WERI-Rb-1 (cell line): ENCODE results near the gene PHIP.

Experiments
- DNase-seq: peaks from one replicate; pipeline ENCODE4 v3.0.0-alpha.2; 2020
- H3K27ac ChIP-seq: fragments of 250-450 bp; sonication (Bioruptor Pico); 2 replicates; pipeline ENCODE4 v1.5.1; 2020; ENCODE audit warnings: mild to moderate bottlenecking, moderate library complexity
- H3K27me3 ChIP-seq: fragments of 250-450 bp; sonication (Bioruptor Pico); 2 replicates; pipeline ENCODE4 v1.5.1; 2021; ENCODE audit warnings: mild to moderate bottlenecking, low read depth, moderate library complexity; ENCODE audit not compliant: insufficient read depth, severe bottlenecking
- H3K36me3 ChIP-seq: fragments of 250-450 bp; sonication (Bioruptor Pico); 2 replicates; pipeline ENCODE4 v1.5.1; 2020; ENCODE audit warnings: mild to moderate bottlenecking, moderate library complexity
- H3K4me3 ChIP-seq: 2 replicates; pipeline ENCODE4 v1.5.1; 2011; ENCODE audit warnings: low read depth, mild to moderate bottlenecking, control low read depth, low read length
- H3K9me3 ChIP-seq: fragments of 250-450 bp; sonication (Bioruptor Pico); 2 replicates; pipeline ENCODE4 v1.5.1; 2021; ENCODE audit warnings: mild to moderate bottlenecking, moderate library complexity; ENCODE audit not compliant: severe bottlenecking
- CTCF ChIP-seq: IDR thresholded peaks from 2 replicates; pipeline ENCODE4 v1.5.1; 2011; ENCODE audit warnings: low read depth, mild to moderate bottlenecking, control low read depth, inconsistent platforms, low read length

The PHIP gene

GRCh38 chr6:78984225-78984950 lies 93.7 kb downstream of the PHIP start:
- Histone ChIP-seq H3K27me3 (no peaks in the 10 kb centered on the region), H3K36me3 (peaks cover 76% of the 10 kb centered on the region), H3K27ac (no peak overlapping the region), H3K9me3 (no peaks in the 10 kb centered on the region), H3K4me3 (no peak overlapping the region)
- DNase-seq = no peak
- no peak for TF ChIP-seq CTCF

GRCh38 chr6:78967191-78967590 lies 110.9 kb downstream of the PHIP start:
- Histone ChIP-seq H3K36me3 (peaks cover 76% of the 10 kb centered on the region), H3K9me3 (no peaks in the 10 kb centered on the region), H3K27ac (no peak overlapping the region), H3K4me3 (no peak overlapping the region), H3K27me3 (no peaks in the 10 kb centered on the region)
- TF ChIP-seq CTCF = no peak
- no peak for DNase-seq

GRCh38 chr6:78966542-78966941 lies 111.5 kb downstream of the PHIP start:
- H3K9me3 ChIP-seq = no peaks in the 10 kb centered on the region
- H3K36me3 ChIP-seq = peaks cover 81% of the 10 kb centered on the region
- TF ChIP-seq CTCF = no peak
- no peaks in the 10 kb centered on the region for H3K27me3 ChIP-seq
- no peak overlapping the region for H3K4me3 ChIP-seq
- H3K27ac ChIP-seq = no peak overlapping the region
- DNase-seq = no peak

GRCh38 chr6:78962448-78962847 lies 115.6 kb downstream of the PHIP start:
- Histone ChIP-seq H3K4me3 (no peak overlapping the region), H3K36me3 (peaks cover 77% of the 10 kb centered on the region), H3K9me3 (no peaks in the 10 kb centered on the region), H3K27me3 (no peaks in the 10 kb centered on the region), H3K27ac (no peak overlapping the region)
- no peak for DNase-seq
- TF ChIP-seq CTCF = no peak

GRCh38 chr6:78954740-78955139 lies 123.3 kb downstream of the PHIP start:
- peaks cover 76% of the 10 kb centered on the region for H3K36me3 ChIP-seq
- no peak overlapping the region for H3K27ac ChIP-seq
- no peaks in the 10 kb centered on the region for H3K27me3 ChIP-seq
- TF ChIP-seq CTCF = no peak
- no peaks in the 10 kb centered on the region for H3K9me3 ChIP-seq
- no peak for DNase-seq
- H3K4me3 ChIP-seq = no peak overlapping the region

GRCh38 chr6:78953798-78954197 lies 124.3 kb downstream of the PHIP start:
- no peak for TF ChIP-seq CTCF
- Histone ChIP-seq H3K27me3 (no peaks in the 10 kb centered on the region), H3K36me3 (peaks cover 82% of the 10 kb centered on the region), H3K27ac (no peak overlapping the region), H3K4me3 (no peak overlapping the region), H3K9me3 (no peaks in the 10 kb centered on the region)
- DNase-seq = no peak
